Upper lobe of left lung (tissue), 4 donors: ENCODE results near the gene SNTG2.

Experiments used
- EP300 ChIP-seq, 4 donors: sonication (generic); formaldehyde crosslinking; IDR thresholded peaks; one replicate each; pipeline ENCODE4 v1.5.1; 2017; ENCODE audit warnings: antibody characterized with exemption in 4 of 4, control low read depth in 2 of 4
- POLR2A ChIP-seq, 4 donors: fragments of 450-650 bp; IDR thresholded peaks; one replicate each; pipeline ENCODE4 v1.5.1; 2016 to 2017; ENCODE audit warnings: antibody characterized with exemption in 4 of 4, mild to moderate bottlenecking in 2 of 4
- POLR2AphosphoS5 ChIP-seq, 2 donors: sonication (generic); formaldehyde crosslinking; IDR thresholded peaks; one replicate each; pipeline ENCODE4 v1.5.1; 2017; ENCODE audit warnings: antibody characterized with exemption in 2 of 2
- TF ChIP-seq, protein P1 (sequence below), 6 experiments: fragments of 450-650 bp in 4 of 6; fragments of 200-600 bp in 2 of 6; sonication (generic) in 2 of 6; IDR thresholded peaks; one replicate each; pipeline ENCODE4 v1.5.1; 2016 to 2019; ENCODE audit warnings: antibody characterized with exemption in 6 of 6

DNA sequence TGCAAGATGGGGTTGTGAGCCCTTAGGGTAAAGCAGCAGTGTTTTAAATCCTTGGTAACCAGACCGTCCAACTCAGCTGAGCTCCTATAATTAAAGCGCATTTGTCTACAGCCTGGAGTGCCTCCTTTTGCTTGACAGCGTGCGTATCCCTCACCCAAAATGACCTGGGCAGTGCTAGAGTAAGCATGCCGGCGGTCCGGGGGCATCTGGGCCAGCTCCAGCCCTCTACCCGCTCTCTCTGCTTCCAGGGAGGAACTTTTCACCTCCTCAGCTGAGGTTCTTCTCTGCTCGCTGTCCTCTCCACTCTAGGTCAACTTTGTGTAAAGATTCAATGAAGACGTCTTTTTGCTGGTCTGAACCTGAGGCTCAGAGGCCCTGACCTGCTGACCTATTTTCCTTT lies 360.2 kb downstream of the SNTG2 start:
- TF ChIP-seq, protein P1, sequence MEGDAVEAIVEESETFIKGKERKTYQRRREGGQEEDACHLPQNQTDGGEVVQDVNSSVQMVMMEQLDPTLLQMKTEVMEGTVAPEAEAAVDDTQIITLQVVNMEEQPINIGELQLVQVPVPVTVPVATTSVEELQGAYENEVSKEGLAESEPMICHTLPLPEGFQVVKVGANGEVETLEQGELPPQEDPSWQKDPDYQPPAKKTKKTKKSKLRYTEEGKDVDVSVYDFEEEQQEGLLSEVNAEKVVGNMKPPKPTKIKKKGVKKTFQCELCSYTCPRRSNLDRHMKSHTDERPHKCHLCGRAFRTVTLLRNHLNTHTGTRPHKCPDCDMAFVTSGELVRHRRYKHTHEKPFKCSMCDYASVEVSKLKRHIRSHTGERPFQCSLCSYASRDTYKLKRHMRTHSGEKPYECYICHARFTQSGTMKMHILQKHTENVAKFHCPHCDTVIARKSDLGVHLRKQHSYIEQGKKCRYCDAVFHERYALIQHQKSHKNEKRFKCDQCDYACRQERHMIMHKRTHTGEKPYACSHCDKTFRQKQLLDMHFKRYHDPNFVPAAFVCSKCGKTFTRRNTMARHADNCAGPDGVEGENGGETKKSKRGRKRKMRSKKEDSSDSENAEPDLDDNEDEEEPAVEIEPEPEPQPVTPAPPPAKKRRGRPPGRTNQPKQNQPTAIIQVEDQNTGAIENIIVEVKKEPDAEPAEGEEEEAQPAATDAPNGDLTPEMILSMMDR (IDR thresholded peaks at IDR 0.05) = no peak
- no peak for TF ChIP-seq POLR2AphosphoS5 (IDR thresholded peaks at IDR 0.05)
- TF ChIP-seq POLR2A (IDR thresholded peaks at IDR 0.05) = no peak
- TF ChIP-seq EP300 (IDR thresholded peaks at IDR 0.05) = no peak
